Panc1 (cell line): Measurements from ENCODE around the gene AKAP6. TPM values are rescaled to one million over a fixed set of nuclear protein-coding genes. Genes with fewer than 3 reads are reported as not detected.
"Not testable (repeated sequence)": the region's sequence is repeated elsewhere in the genome, so short reads cannot be mapped to it uniquely, and the experiment has no call there.

Experiments
- ATAC-seq: fragments of 200-7000 bp; cut with Tn5 transposase; 2 replicates; pipeline ENCODE4 v1.9.1; 2020; ENCODE audit warnings: mild to moderate bottlenecking, moderate library complexity
- BruUV-seq: library from RNA; stranded (reverse); fragments of 400-500 nt; replicated peaks from 2 replicates; lab custom pipeline; 2021; lab: Mats Ljungman, UMichigan
- CTCF ChIA-PET: fragments of 300-600 bp; sonication (Branson Sonifier 250); formaldehyde crosslinking; loops from one replicate; lab custom pipeline; 2022; ENCODE audit warnings: antibody characterized with exemption; lab: Charles Lee
- POLR2A ChIA-PET: fragments of 300-600 bp; sonication (Branson Sonifier 250); formaldehyde crosslinking; loops from one replicate; lab custom pipeline; 2022; ENCODE audit warnings: antibody characterized with exemption; lab: Charles Lee
- DNase-seq: peaks from one replicate; pipeline ENCODE4 v3.0.0-alpha.2; 2010; ENCODE audit warnings: low read depth, low spot score
- H3K27ac ChIP-seq: 2 replicates; pipeline ENCODE4 v1.5.1; 2011; ENCODE audit warnings: mild to moderate bottlenecking, low read length, inconsistent platforms
- H3K27me3 ChIP-seq: fragments of 200-500 bp; sonication (Bioruptor generic); 2 replicates; pipeline ENCODE4 v1.6.0; 2014; ENCODE audit warnings: low read length, inconsistent platforms; ENCODE audit not compliant: control insufficient read depth, insufficient read depth
- H3K36me3 ChIP-seq: fragments of 200-500 bp; sonication (Bioruptor generic); 2 replicates; pipeline ENCODE4 v1.5.1; 2014; ENCODE audit warnings: inconsistent platforms, mild to moderate bottlenecking, low read length, moderate library complexity; ENCODE audit not compliant: control insufficient read depth, insufficient read depth
- H3K4me1 ChIP-seq: 2 replicates; pipeline ENCODE4 v1.5.1; 2011; ENCODE audit warnings: inconsistent platforms, mild to moderate bottlenecking, low read length, moderate library complexity; ENCODE audit not compliant: control insufficient read depth, insufficient read depth
- H3K4me3 ChIP-seq, 2 experiments: 2 replicates each; pipeline ENCODE4 v1.5.1; 2011 to 2012; ENCODE audit warnings: low read depth in 2 of 2, low read length in 2 of 2, mild to moderate bottlenecking in 2 of 2, inconsistent platforms in 1 of 2, moderate library complexity in 1 of 2
- H3K9me3 ChIP-seq: fragments of 200-500 bp; sonication (Bioruptor generic); 2 replicates; pipeline ENCODE4 v1.5.1; 2014; ENCODE audit warnings: low read depth, mild to moderate bottlenecking, inconsistent platforms, low read length, moderate library complexity; ENCODE audit not compliant: control insufficient read depth, insufficient read depth
- CTCF ChIP-seq: fragments of 450-650 bp; IDR thresholded peaks from 2 replicates; pipeline ENCODE4 v1.5.1; 2017; ENCODE audit warnings: mild to moderate bottlenecking
- POLR2AphosphoS5 ChIP-seq: IDR thresholded peaks from 2 replicates; pipeline ENCODE4 v1.6.1; 2012; ENCODE audit warnings: mild to moderate bottlenecking, low read depth, low read length, moderate library complexity
- REST ChIP-seq, 2 experiments: IDR thresholded peaks; 2 replicates each; pipeline ENCODE4 v1.6.1; 2011 to 2012; ENCODE audit warnings: low read depth in 2 of 2, control low read depth in 1 of 2, low read length in 1 of 2, mild to moderate bottlenecking in 1 of 2, moderate library complexity in 1 of 2; ENCODE audit not compliant: insufficient read depth in 1 of 2
- SIN3A ChIP-seq: IDR thresholded peaks from 2 replicates; pipeline ENCODE4 v1.6.1; 2012; ENCODE audit warnings: low read depth, mild to moderate bottlenecking, low read length, moderate library complexity, borderline replicate concordance; ENCODE audit not compliant: insufficient read depth
- TCF7L2 ChIP-seq: IDR thresholded peaks from 2 replicates; pipeline ENCODE4 v1.6.1; 2011; ENCODE audit warnings: mild to moderate bottlenecking, low read depth, low read length, inconsistent platforms
- in situ Hi-C: cut with HindIII; loops from 2 replicates; pipeline ENCODE4 v1.10.0; 2016; ENCODE audit warnings: low sequenced_read_pairs, low pct_unique_long_range_greater_than_20kb
- intact Hi-C: fragments of 100-400 bp; cut with micrococcal nuclease; formaldehyde crosslinking; loops from one replicate; pipeline ENCODE4 v1.10.0; 2022; ENCODE audit not compliant: unreplicated experiment
- total RNA-seq: library from RNA; stranded (reverse); gene quantifications from one replicate; pipeline ENCODE4 v1.2.1, GENCODE V29; 2021; ENCODE audit not compliant: unreplicated experiment

Gene AKAP6
- total RNA-seq, 1 experiment from 2014 or later: 0.82 TPM

DNA sequence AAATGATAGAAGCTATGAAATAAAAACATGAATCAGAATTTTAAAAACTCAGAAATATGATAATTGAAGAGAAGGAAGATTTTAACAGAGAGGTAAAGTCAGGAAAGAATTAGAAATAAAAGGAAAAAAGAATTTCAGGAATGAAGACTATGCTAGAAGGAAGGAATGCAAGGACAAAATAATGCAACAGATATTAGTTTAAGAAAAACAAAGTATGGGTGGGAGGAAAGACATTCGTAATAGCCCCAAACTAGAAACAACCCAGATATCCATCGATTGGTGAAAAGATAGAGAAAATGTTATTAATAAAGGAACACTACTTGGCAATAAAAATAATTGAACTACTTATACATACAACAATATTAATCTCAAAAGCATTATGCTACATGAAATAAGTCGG, 129.6 kb downstream of the AKAP6 start:
- TF ChIP-seq CTCF: no peak
- no peak for TF ChIP-seq TCF7L2
- TF ChIP-seq POLR2AphosphoS5: no peak
- TF ChIP-seq REST (IDR thresholded peaks at IDR 0.05; ENCODE audit: insufficient read depth in 1 of 2, low read depth in 2 of 2, low read length in 1 of 2): no peak
- H3K27me3 ChIP-seq: no peaks in the 10 kb centered on the region; the same call in 1 of the 2 replicates
- CTCF ChIA-PET: no interaction called here
- no TSS peak for BruUV-seq
- H3K36me3 ChIP-seq: no peaks in the 10 kb centered on the region
- ATAC-seq: no peak
- no peak overlapping the region for H3K4me3 ChIP-seq
- H3K9me3 ChIP-seq: no peaks in the 10 kb centered on the region
- in situ Hi-C loops: no loop called here
- intact Hi-C loops: no loop called here
- no peaks in the 10 kb centered on the region for H3K4me1 ChIP-seq
- no peak for DNase-seq
- no peak overlapping the region for H3K27ac ChIP-seq
- POLR2A ChIA-PET: no interaction called here

GRCh38 chr14:32460267-32460666, 131.2 kb downstream of the AKAP6 start:
- in situ Hi-C loops: no loop called here
- ATAC-seq (no peak), DNase-seq (no peak)
- Histone ChIP-seq H3K27ac (no peak overlapping the region), H3K27me3 (no peaks in the 10 kb centered on the region; the same call in 1 of the 2 replicates), H3K4me3 (no peak overlapping the region), H3K4me1 (no peaks in the 10 kb centered on the region), H3K9me3 (no peaks in the 10 kb centered on the region), H3K36me3 (no peaks in the 10 kb centered on the region)
- intact Hi-C loops: no loop called here
- POLR2A ChIA-PET: no interaction called here
- no peak for TF ChIP-seq SIN3A
- TF ChIP-seq TCF7L2: no peak
- no peak for TF ChIP-seq CTCF
- TF ChIP-seq POLR2AphosphoS5: no peak
- TF ChIP-seq REST (IDR thresholded peaks at IDR 0.05; ENCODE audit: insufficient read depth in 1 of 2, low read depth in 2 of 2, low read length in 1 of 2): no peak
- CTCF ChIA-PET: no interaction called here
- no TSS peak for BruUV-seq

- ATAC-seq, H3K36me3 ChIP-seq, BruUV-seq, POLR2A ChIA-PET, H3K27ac ChIP-seq, H3K4me3 ChIP-seq, H3K27me3 ChIP-seq, in situ Hi-C loops, intact Hi-C loops, H3K4me1 ChIP-seq, DNase-seq, CTCF ChIA-PET, H3K9me3 ChIP-seq: not testable (repeated sequence)
Measured at GRCh38 chr14:32462553-32462952, 133.5 kb downstream of the AKAP6 start.
